Bladder microvascular endothelial cell (primary cell): Measurements from ENCODE around the gene RTN3. TPM values are rescaled to one million over a fixed set of nuclear protein-coding genes. Genes with fewer than 3 reads are reported as not detected.

Experiments used
- total RNA-seq: library from RNA; depleted of rRNA; stranded (reverse); fragments of >200 nt; gene quantifications from 2 replicates; pipeline ENCODE4 v1.2.3, GENCODE V29; 2014

Gene RTN3
- total RNA-seq = 30.8 and 73.8 TPM in 2 replicates

GRCh38 chr11:63681321-63682065, at the start of gene RTN3:
RTN3 (plus strand) TSS chr11:63681500; CDS start chr11:63681637, 137 bp downstream.

GRCh38 chr11:63671322-63672155, 9.8 kb upstream of the RTN3 start, which contains the start of gene ATL3:
ATL3 (minus strand) TSS chr11:63671376; CDS start chr11:63671335, 41 bp downstream.

DNA sequence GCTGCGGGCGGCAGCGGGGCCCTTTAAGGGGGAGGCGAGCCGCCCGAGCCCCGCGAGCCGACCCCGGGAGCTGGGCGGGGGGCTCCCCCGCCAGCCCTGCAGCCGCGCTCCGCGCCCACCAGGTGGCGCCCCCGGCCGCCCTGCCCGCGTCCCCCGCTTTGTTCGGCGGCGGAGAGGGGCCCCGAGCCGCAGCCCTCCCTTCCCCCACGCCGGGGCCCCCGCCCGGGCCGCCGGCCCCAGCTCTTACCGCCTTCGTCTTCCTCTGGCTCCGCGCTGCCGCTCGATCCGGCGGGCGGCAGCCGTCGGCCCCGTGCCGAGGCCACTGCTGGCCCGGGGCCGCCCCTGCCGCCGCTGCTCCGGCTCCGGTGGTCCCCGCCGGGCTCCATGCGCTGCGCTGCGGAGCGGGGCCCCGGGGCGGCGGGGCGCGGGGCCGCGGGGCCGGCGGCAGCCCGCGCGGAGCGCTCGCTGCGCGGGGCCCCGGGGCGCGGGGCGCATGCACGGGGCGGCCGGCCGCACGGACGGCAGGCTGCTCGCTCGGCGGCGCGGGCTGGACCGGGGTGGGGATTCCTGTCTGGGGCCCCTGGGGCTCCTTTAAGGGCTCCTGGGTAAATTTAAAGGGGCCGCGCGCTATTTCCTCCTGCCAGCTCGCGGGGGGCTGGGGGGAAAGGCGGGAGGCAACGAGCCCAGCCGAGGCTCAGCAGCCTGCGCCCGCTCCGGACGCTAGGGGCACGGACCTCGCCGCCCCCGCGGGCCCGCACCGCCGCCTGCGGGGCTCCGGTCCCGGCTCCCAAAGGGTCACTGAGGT, 87.1 kb downstream of the RTN3 start, which contains the start of gene ZFTA:
Gene ZFTA (minus strand): TSS at position 539 of the 805 bp plus-strand sequence. CDS start 153 bp downstream, at position 386.

Other genes starting within 250 kb of the RTN3 start
- not detected in 2 replicates for gene PLAAT5, start 190.3 kb upstream of the RTN3 start, total RNA-seq
- not detected in 2 replicates for gene LGALS12, start 175.4 kb upstream of the RTN3 start, total RNA-seq
- 2.5 and 5.5 TPM in 2 replicates for gene PLAAT4, start 144.7 kb upstream of the RTN3 start, total RNA-seq
- 0.13 TPM in 1 of 2 replicates, not detected in the other for gene PLAAT2, start 118.1 kb upstream of the RTN3 start, total RNA-seq
- gene PLAAT3, start 67.1 kb upstream of the RTN3 start, total RNA-seq = 22.8 and 73.0 TPM in 2 replicates
- gene ATL3, start 10.1 kb upstream of the RTN3 start, total RNA-seq = 84.9 and 87.6 TPM in 2 replicates
- gene ZFTA, start 87.3 kb downstream of the RTN3 start, total RNA-seq = 10.7 and 10.8 TPM in 2 replicates
- gene SPINDOC, start 132.0 kb downstream of the RTN3 start, total RNA-seq = 14.9 and 17.8 TPM in 2 replicates
- gene MARK2, start 157.6 kb downstream of the RTN3 start, total RNA-seq = 6.2 and 16.0 TPM in 2 replicates
- gene RCOR2, start 235.7 kb downstream of the RTN3 start, total RNA-seq = 0.16 and 0.19 TPM in 2 replicates